Lower leg skin (tissue), 3 donors: ENCODE data around the gene DPYD.

Experiments used
- CTCF ChIP-seq, 3 donors: fragments of 450-650 bp; IDR thresholded peaks; one replicate each; pipeline ENCODE4 v1.5.1; 2016; ENCODE audit warnings: antibody characterized with exemption in 3 of 3, mild to moderate bottlenecking in 3 of 3, moderate library complexity in 2 of 3
- POLR2A ChIP-seq, 2 donors: fragments of 450-650 bp; IDR thresholded peaks; one replicate each; pipeline ENCODE4 v1.6.1; 2016 to 2017; ENCODE audit warnings: antibody characterized with exemption in 2 of 2, mild to moderate bottlenecking in 1 of 2, moderate library complexity in 1 of 2

GRCh38 chr1:97812076-97812475, 108.8 kb downstream of the DPYD start:
- no peak for TF ChIP-seq CTCF (IDR thresholded peaks at IDR 0.05)
- no peak for TF ChIP-seq POLR2A (IDR thresholded peaks at IDR 0.05)
